ENCODE data around the gene DGCR8.
"Not testable (repeated sequence)": the region's sequence is repeated elsewhere in the genome, so short reads cannot be mapped to it uniquely, and the experiment has no call there.

The DGCR8 gene

DNA sequence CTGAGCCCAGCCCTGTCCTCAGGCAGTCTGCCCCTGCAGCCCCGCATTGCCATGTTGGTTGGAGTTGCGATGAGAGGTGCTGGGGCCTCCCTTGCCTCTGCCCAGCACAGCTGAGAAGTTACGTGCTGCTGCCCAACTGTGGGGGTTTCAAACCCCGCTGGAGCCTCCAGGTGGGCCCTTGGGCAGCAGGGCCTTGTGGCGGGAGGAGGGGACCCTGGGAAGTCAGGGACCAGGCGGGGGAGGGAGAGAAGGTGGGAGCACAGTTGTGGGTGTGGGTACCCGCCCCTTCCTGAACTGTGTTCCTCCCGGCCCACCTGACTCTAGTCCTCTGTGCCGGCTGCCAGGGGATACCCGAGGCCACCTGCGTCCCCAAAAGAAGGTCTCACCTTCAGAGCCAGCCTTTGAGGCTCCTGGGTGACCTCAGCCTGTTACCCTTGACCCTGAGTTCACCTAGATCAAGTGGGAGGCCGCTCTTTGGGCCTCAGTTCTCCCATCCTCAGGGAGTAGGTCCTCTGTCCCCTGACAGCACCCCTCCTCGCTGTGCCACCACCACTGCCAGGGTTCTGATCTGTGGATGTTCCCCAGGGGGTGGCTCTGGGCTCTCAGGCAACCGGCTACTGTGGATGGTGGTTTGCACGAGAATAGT is 78.5 kb downstream of the DGCR8 start:
- no peak for DNase-seq

DNA sequence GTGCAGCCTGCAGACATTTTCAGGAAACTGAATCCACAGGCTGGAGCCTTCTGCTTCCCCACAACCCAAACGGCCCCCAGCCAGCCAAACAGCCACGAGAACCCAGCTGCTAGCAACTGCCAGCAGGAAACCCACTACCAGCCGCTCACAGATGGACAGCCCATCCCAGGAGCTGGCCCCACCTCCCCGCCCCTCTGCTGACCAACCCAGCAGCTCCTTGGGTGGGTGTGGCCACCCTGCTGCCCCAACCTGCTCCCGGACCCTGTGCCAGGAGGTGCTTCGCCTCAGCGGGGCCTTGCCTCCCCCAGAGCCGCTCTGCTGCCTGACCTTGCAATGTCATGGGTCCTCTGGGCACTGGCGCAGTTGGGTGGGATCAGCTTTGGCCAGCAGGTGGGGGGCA is 79.0 kb downstream of the DGCR8 start:
- no peak for DNase-seq

- not testable (repeated sequence) for DNase-seq
Measured at GRCh38 chr22:20159531-20159930, 79.5 kb downstream of the DGCR8 start.

GRCh38 chr22:20160041-20160440 is 80.0 kb downstream of the DGCR8 start:
- no peak for DNase-seq
